ENCODE results near the gene VIPR2. TPM values are rescaled to one million over a fixed set of nuclear protein-coding genes. Genes with fewer than 3 reads are reported as not detected.
A peak's percentile ranks its signal among the peaks of the same experiment; 100 is the strongest.

The VIPR2 gene
- polyA plus RNA-seq, 1 donor from 2014 or later: 0.51 TPM

DNA sequence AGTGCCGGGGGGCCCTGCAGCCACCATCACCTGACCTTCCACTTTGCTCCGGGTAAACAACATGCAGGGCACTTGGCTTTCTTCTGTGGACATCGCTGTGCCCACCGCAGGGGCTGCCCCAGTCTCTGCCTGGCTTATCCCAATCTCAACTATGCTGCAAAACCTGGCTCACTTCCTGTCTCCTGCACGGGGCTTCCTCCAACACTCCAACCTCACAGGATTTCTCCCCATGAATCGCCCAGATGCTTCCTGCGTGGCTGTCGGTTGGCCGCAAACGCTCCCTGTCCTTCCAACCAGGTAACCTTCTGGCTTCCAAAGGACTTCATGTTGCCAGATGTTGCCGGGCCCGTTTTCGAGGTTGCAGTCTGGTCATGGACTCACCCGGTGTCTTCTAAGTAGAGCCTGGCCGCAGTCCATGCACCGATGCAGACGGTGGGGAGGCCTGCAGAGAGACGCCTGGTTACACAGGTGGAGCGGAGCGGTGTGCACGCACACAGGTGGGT, 109.0 kb downstream of the VIPR2 start:
- no peak overlapping the region for H3K4me2 ChIP-seq (ENCODE audit: low read length)
- H3K79me2 ChIP-seq (replicated peaks; ENCODE audit: insufficient read depth, low read length): no peaks in the 10 kb centered on the region
- H3K9ac ChIP-seq (ENCODE audit: low read length): no peak overlapping the region
- no peak for TF ChIP-seq RAD21 (conservative IDR thresholded peaks at IDR 0.05)
- H2AFZ ChIP-seq (ENCODE audit: low read depth, low read length): no peak overlapping the region
- H3K36me3 ChIP-seq (ENCODE audit: insufficient read depth, low read length): no peaks in the 10 kb centered on the region
- H3K27me3 ChIP-seq (ENCODE audit: insufficient read depth, low read depth, low read length): no peaks in the 10 kb centered on the region
- H3K4me3 ChIP-seq (ENCODE audit: low read length): no peak overlapping the region
- no peak overlapping the region for H3K27ac ChIP-seq (ENCODE audit: low read length)
- H3K9me3 ChIP-seq (ENCODE audit: low read length): no peaks in the 10 kb centered on the region
- no peaks in the 10 kb centered on the region for H3F3A ChIP-seq (ENCODE audit: insufficient read depth, low read length, poor library complexity, severe bottlenecking)
- H4K20me1 ChIP-seq (ENCODE audit: insufficient read depth): no peaks in the 10 kb centered on the region
- no peaks in the 10 kb centered on the region for H3K9me2 ChIP-seq (ENCODE audit: insufficient read depth, low read length)

DNA sequence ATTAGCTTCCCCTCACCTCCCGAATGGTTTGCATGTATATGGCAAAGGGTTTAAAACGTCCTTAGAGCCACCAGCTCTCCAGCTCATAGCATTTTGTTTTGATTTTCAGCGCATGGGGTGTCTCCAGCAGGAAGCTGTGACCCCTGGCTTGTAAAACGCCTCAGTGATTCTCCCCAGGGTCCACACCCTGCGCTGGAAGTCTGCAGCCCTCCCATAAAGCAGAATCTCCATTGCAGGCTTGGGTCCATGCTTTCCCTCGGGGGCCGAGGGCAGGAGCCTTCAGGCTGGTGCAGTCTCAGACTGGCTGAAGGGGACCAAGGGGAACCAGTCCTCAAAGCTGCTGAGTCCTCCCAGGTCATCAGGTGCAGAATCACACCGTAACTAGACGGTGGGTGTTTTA, 109.7 kb downstream of the VIPR2 start:
- no peaks in the 10 kb centered on the region for H3K9me3 ChIP-seq (ENCODE audit: low read length)
- H3K9ac ChIP-seq (ENCODE audit: low read length): peak overlapping the region; percentile 45
- H3K9me2 ChIP-seq (ENCODE audit: insufficient read depth, low read length): no peaks in the 10 kb centered on the region
- TF ChIP-seq, protein P1, sequence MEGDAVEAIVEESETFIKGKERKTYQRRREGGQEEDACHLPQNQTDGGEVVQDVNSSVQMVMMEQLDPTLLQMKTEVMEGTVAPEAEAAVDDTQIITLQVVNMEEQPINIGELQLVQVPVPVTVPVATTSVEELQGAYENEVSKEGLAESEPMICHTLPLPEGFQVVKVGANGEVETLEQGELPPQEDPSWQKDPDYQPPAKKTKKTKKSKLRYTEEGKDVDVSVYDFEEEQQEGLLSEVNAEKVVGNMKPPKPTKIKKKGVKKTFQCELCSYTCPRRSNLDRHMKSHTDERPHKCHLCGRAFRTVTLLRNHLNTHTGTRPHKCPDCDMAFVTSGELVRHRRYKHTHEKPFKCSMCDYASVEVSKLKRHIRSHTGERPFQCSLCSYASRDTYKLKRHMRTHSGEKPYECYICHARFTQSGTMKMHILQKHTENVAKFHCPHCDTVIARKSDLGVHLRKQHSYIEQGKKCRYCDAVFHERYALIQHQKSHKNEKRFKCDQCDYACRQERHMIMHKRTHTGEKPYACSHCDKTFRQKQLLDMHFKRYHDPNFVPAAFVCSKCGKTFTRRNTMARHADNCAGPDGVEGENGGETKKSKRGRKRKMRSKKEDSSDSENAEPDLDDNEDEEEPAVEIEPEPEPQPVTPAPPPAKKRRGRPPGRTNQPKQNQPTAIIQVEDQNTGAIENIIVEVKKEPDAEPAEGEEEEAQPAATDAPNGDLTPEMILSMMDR (IDR thresholded peaks at IDR 0.05; ENCODE audit: poor library complexity, severe bottlenecking): no peak
- TF ChIP-seq SMC3 (conservative IDR thresholded peaks at IDR 0.05; ENCODE audit: poor library complexity) (no peak), EP300 (conservative IDR thresholded peaks at IDR 0.05; ENCODE audit: poor library complexity, severe bottlenecking) (no peak), POLR2AphosphoS5 (IDR thresholded peaks at IDR 0.05) (no peak), RAD21 (conservative IDR thresholded peaks at IDR 0.05) (no peak), MXI1 (conservative IDR thresholded peaks at IDR 0.05; ENCODE audit: poor library complexity, severe bottlenecking) (no peak), EZH2 (IDR thresholded peaks at IDR 0.05; ENCODE audit: borderline replicate concordance, insufficient read depth, low read length, poor library complexity, severe bottlenecking) (no peak), TAF1 (IDR thresholded peaks at IDR 0.05; ENCODE audit: low read depth) (no peak)
- TF ChIP-seq, protein P2, sequence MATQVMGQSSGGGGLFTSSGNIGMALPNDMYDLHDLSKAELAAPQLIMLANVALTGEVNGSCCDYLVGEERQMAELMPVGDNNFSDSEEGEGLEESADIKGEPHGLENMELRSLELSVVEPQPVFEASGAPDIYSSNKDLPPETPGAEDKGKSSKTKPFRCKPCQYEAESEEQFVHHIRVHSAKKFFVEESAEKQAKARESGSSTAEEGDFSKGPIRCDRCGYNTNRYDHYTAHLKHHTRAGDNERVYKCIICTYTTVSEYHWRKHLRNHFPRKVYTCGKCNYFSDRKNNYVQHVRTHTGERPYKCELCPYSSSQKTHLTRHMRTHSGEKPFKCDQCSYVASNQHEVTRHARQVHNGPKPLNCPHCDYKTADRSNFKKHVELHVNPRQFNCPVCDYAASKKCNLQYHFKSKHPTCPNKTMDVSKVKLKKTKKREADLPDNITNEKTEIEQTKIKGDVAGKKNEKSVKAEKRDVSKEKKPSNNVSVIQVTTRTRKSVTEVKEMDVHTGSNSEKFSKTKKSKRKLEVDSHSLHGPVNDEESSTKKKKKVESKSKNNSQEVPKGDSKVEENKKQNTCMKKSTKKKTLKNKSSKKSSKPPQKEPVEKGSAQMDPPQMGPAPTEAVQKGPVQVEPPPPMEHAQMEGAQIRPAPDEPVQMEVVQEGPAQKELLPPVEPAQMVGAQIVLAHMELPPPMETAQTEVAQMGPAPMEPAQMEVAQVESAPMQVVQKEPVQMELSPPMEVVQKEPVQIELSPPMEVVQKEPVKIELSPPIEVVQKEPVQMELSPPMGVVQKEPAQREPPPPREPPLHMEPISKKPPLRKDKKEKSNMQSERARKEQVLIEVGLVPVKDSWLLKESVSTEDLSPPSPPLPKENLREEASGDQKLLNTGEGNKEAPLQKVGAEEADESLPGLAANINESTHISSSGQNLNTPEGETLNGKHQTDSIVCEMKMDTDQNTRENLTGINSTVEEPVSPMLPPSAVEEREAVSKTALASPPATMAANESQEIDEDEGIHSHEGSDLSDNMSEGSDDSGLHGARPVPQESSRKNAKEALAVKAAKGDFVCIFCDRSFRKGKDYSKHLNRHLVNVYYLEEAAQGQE (IDR thresholded peaks at IDR 0.05; ENCODE audit: borderline replicate concordance): no peak
- peaks cover 3% of the 10 kb centered on the region for H3K27me3 ChIP-seq (ENCODE audit: insufficient read depth, low read depth, low read length)
- no peaks in the 10 kb centered on the region for H3K36me3 ChIP-seq (ENCODE audit: insufficient read depth, low read length)
- H3F3A ChIP-seq (ENCODE audit: insufficient read depth, low read length, poor library complexity, severe bottlenecking): no peaks in the 10 kb centered on the region
- peak overlapping the region; percentile 44 for H3K4me3 ChIP-seq (ENCODE audit: low read length)
- H3K27ac ChIP-seq (ENCODE audit: low read length): peak overlapping the region; percentile 67
- no peaks in the 10 kb centered on the region for H3K79me2 ChIP-seq (replicated peaks; ENCODE audit: insufficient read depth, low read length)
- no peak overlapping the region for H3K4me2 ChIP-seq (ENCODE audit: low read length)
- no peaks in the 10 kb centered on the region for H4K20me1 ChIP-seq (ENCODE audit: insufficient read depth)
- H2AFZ ChIP-seq (ENCODE audit: low read depth, low read length): no peak overlapping the region

DNA sequence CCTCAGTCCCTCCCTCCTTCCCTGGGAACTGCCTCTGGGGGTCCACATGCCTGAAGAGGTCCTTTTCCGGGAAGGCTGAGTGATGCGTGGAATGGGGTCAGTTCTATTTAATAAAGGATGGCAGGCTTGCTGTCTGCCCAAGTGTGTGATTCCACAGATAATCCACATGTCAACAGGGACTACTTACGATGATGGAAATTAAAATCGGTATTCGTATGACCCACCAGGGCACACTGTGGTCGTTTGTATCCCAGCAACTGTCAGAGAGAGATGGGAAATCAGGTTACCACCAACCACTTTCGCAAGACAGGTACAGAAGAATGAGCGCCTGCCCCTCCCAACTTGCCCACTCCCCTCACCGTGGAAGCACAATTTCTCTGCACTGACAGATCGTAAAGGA, 110.3 kb downstream of the VIPR2 start:
- H3K27ac ChIP-seq (ENCODE audit: low read length): peak overlapping the region; percentile 67
- no peaks in the 10 kb centered on the region for H3K79me2 ChIP-seq (replicated peaks; ENCODE audit: insufficient read depth, low read length)
- H3K4me2 ChIP-seq (ENCODE audit: low read length): no peak overlapping the region
- H2AFZ ChIP-seq (ENCODE audit: low read depth, low read length): peak overlapping the region; percentile 2
- peak overlapping the region; percentile 44 for H3K4me3 ChIP-seq (ENCODE audit: low read length)
- peaks cover 3% of the 10 kb centered on the region for H3K27me3 ChIP-seq (ENCODE audit: insufficient read depth, low read depth, low read length)
- H3K9me2 ChIP-seq (ENCODE audit: insufficient read depth, low read length): no peaks in the 10 kb centered on the region
- no peaks in the 10 kb centered on the region for H3K9me3 ChIP-seq (ENCODE audit: low read length)
- TF ChIP-seq EP300 (conservative IDR thresholded peaks at IDR 0.05; ENCODE audit: poor library complexity, severe bottlenecking): peak; percentile 67
- peak; percentile 31 for TF ChIP-seq POLR2AphosphoS5 (IDR thresholded peaks at IDR 0.05)
- no peak for TF ChIP-seq RAD21 (conservative IDR thresholded peaks at IDR 0.05)
- no peaks in the 10 kb centered on the region for H4K20me1 ChIP-seq (ENCODE audit: insufficient read depth)
- H3K36me3 ChIP-seq (ENCODE audit: insufficient read depth, low read length): no peaks in the 10 kb centered on the region
- no peaks in the 10 kb centered on the region for H3F3A ChIP-seq (ENCODE audit: insufficient read depth, low read length, poor library complexity, severe bottlenecking)
- no peak overlapping the region for H3K9ac ChIP-seq (ENCODE audit: low read length)

All from neural cell (in vitro differentiated cells).